GM18868 (cell line): ENCODE data around the gene URAD.
A peak's percentile ranks its signal among the peaks of the same experiment; 100 is the strongest.

Source experiments
- ATAC-seq: cut with Tn5 transposase; IDR thresholded peaks from one replicate; pipeline ENCODE4 v1.9.1; 2021; ENCODE audit warnings: mild to moderate bottlenecking, moderate library complexity; ENCODE audit not compliant: unreplicated experiment

Gene URAD

DNA sequence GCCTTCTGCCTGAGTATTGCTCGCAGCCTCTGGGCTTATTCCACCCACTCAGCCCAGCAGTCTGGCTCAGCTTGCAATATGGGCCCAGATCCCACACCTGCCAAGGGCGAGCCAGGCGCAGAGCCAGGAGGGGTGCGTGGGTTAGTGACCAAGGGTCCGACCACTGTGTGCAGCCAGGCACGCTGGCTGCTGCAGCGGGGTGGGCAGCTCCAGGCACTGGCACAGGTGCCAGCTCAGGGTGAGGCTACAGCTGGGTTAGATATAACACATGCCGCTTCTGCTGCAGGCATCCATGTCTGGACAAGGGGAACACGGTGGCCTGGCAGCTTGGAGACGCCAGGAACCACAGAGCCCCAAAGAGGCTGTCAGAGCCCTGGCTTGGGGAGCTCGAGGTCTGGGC lies 12.6 kb upstream of the URAD start:
- no peak for ATAC-seq

GRCh38 chr13:28000567-28000966 lies 12.1 kb upstream of the URAD start:
- no peak for ATAC-seq

GRCh38 chr13:27997904-27998522 lies 9.5 kb upstream of the URAD start:
- ATAC-seq, result peak; percentile 81

GRCh38 chr13:27991881-27992280 lies 3.4 kb upstream of the URAD start:
- no peak for ATAC-seq

GRCh38 chr13:27985600-27985999 lies 2.9 kb downstream of the URAD start:
- ATAC-seq, result no peak

- no peak for ATAC-seq
Measured at GRCh38 chr13:27982361-27982760, 6.1 kb downstream of the URAD start.

GRCh38 chr13:27981006-27981708 lies 7.3 kb downstream of the URAD start:
- no peak for ATAC-seq

GRCh38 chr13:27980280-27980998 lies 8.1 kb downstream of the URAD start:
- ATAC-seq, result no peak

DNA sequence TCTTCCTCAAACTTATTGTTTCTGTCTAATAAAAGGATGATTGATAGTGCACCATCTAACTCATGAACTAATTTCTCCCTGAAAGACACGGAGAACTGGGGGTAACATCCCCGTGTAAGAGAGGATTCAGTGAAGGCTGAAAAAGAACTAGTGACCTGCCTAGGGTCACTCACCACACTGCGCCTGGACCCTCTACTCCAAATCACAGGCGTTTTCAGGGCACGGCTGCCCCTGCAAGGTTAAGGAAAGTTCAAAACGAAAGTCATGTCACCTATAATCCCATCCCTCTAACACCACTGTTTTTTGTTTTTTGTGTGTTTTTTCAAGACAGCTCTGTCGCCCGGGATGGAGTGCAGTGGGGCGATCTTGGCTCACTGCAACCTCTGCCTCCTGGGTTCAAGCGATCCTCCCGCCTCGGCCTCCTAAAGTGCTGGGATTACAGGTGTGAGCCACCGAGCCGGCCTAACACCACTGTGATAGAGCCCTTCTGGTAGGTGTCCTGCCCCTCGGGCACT lies 8.7 kb downstream of the URAD start:
- ATAC-seq, result no peak

DNA sequence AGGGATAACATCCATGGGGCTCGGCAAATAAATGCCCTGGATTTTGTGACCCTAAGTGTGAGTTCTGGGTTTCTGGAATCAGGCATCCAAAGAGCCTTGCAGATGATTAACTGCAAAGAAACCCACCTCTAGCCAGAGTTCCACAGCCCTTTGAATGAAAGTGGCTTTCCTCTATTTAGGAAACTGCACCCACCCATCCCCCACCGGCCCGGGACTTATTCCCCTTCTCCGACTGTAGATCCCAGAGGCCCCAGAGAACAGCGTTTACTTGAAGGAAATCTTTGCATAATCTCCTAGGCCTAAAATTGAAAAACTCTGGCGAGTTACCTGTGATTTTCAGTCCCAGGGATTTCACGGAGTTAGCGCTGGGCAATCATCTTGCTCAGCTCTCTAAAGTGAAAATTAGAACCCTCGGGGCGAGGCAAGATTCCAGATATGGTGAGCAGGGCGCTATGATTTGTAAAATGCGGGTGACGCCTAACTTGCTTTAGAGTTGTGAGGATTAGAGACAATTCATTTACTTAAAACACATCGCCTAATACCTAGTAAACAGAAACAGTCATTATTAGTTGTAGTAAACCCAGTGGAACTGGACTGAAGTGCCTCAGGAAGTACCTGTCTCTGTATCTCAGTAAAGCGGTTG lies 9.4 kb downstream of the URAD start:
- no peak for ATAC-seq

DNA sequence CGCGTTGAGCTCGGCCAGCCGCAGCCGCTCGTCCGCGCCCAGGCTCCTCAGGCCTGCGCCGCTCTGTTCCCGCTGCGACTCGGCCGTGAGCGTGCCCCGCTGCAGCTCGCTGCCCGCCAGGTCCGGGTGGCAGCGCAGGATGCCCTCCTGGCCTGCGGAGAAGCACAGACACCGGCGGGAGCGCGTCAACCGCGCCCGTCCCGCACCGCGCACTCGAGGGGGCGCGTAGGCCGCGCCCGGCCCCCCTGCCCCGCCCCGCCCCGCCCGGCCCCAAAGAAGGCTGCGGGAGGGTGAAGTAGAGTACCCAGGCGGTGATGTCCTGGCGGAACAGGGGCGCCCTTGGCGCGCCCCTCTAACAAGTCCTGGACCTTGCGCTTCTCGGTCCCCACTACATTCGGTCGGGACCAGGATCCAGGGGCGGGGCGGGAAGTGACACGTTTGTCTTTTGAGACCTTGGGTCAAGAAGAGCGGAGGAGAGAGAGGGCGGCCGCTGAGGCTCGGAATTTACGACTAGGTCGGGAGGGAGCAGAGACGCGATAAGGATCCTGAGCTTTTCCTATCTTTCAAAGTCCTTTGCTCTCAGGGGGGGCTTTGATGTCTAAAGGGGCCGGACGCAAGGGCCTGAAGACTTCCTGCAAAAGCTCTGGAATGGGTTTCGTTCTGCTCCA lies 10.1 kb downstream of the URAD start:
- no peak for ATAC-seq

DNA sequence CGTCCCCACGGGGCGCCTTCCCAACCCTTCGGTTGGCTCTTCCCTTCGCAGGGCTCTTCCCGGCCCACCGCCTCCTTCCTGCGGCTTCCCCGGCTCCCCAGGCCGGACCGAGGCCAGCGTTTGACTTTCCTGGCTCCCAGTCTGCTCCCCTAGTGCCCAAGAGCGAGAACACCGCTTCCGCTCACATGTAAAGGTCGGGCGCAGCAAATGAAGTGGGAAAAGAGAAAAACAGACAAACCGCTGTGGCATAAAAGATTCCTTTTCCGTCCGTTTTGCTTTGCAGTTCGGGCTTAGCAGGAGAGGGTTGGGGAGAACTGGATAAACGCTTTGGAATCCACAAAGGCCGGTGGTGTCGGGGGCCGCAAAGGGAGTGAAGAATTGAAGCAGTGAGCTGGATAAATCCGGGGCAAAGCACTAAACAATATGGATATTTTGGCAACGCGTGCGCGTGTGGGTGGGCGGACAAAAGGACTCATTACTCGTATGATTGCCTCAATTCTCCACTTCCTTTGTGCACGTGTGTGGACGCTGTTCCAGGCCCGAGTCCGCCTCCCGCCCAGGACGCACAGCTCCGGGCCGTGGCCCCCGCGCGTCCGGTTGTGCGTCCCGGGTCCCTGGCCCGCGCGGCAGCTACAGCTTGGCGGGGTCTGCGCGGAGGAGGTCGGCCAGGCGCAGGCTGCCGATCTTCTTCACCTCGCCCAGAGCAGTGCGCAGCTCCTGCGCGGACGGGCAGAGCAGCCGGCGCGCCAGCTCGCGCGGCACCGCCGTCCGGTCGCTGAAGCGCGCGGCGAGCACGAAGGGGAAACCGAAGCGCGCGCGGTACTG lies 10.8 kb downstream of the URAD start:
- ATAC-seq, result no peak

DNA sequence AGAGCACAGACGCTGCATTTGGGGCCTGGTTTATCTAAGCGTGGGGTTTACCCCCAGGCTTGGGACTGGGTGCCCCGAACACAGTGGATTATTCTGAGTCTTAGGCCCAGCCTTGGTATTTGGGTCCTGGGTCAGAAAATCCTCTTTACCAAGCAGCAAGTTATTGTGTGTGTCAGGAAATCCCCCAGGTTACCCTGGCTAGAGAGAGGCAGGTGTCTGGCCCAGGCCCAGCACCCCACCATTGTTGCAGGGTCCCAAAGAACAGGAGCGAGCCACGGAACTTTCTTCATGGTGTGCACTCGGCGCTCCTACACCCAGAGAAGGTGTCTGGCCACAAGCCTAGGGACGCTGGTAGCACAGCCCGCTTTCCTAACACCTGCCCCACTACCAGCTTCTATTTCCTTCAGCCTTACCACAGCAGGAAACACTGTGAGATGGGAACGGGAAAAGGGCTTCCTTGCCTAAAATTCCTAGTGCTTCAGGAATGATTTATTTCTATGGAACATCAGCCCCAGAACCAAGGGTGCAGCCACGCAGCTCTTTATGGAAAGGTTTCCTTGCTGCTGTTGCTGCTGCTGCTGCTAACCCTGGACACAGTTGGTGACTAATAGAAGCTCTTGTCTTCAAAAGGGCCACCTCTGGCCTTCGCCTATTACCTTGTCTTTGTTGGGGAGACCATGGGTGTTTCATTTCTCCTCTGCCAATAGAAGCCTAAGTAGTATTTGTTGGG lies 12.0 kb downstream of the URAD start:
- ATAC-seq, result no peak

GRCh38 chr13:27975564-27976361 lies 12.7 kb downstream of the URAD start:
- ATAC-seq, result no peak

DNA sequence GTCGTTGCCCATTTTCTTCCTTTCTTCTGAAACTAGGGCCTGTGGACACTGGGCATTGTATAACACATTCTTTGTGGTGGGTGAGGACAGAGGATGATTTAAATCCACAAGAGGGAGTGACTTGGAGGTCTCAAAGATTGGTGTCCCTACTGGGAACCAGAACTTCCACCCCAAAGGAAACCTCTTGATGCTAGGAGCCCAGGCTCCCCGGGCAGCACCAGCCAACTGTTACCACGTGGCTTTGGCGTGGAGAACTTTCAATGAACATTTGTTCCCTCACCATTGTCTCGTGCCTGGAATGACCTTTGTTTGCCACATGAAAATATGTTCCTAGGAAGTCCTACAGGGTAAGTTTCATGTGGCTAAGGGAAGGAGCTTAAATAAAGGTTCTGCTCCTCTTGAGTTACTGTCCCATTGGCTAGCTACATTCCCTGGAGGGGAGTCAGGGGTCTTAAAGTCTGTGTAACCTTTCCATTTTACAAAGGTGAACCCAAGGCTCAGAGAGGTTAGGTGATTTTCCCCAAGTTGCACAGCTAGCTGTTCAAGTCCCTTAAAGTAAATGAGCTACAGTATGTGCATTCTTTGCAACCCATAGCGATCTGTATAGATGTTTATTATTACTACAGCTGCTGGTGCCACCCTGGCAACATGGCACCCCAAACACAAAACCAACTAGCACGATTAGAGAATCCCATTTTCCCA lies 14.4 kb downstream of the URAD start:
- no peak for ATAC-seq

- no peak for ATAC-seq
Measured at GRCh38 chr13:27973291-27973690, 15.2 kb downstream of the URAD start.

DNA sequence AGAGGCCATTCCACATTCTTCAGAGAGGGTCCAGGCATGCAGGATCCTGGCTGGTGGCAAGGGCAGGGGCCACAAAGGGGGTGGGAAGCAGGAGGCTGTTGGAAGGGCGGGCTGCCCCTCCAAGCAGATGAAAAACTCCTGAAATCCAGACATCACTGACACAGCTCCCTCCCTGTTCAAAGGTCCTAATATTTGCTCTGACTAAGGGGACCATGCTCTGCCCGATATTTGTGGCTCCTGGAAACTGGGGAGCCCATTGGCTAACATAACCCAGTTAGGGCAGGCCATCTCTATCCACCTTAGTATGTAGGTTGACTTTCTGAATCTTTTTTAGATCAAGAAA lies 16.0 kb downstream of the URAD start:
- ATAC-seq, result no peak
